Spinal cord (tissue), 10 donors: ENCODE data around the gene GABRD. TPM values are rescaled to one million over a fixed set of nuclear protein-coding genes. Genes with fewer than 3 reads are reported as not detected.
A peak's percentile ranks its signal among the peaks of the same experiment; 100 is the strongest.

Source experiments
- DNase-seq, 6 donors: peaks; one replicate each; pipeline versions ENCODE4 v3.0.0 to v3.0.0-alpha.2; 2013 to 2015; ENCODE audit warnings: low spot score in 6 of 6, low read depth in 4 of 6
- H3K27ac ChIP-seq: one replicate; pipeline ENCODE4 v1.5.1; 2013; ENCODE audit warnings: low read depth, low read length, control low read depth
- H3K27me3 ChIP-seq: one replicate; pipeline ENCODE4 v1.6.1; 2013; ENCODE audit warnings: low read length; ENCODE audit not compliant: control insufficient read depth, insufficient read depth
- H3K36me3 ChIP-seq: one replicate; pipeline ENCODE4 v1.6.1; 2013; ENCODE audit warnings: low read length; ENCODE audit not compliant: control insufficient read depth, insufficient read depth
- H3K4me1 ChIP-seq: one replicate; pipeline ENCODE4 v1.6.1; 2013; ENCODE audit warnings: low read length; ENCODE audit not compliant: control insufficient read depth, insufficient read depth
- H3K4me3 ChIP-seq: one replicate; pipeline ENCODE4 v1.5.1; 2013; ENCODE audit warnings: low read depth, low read length, control low read depth
- H3K9me3 ChIP-seq: one replicate; pipeline ENCODE4 v1.6.1; 2013; ENCODE audit warnings: low read length; ENCODE audit not compliant: control insufficient read depth, insufficient read depth
- WGBS: methylation state at CpG from one replicate; pipeline ENCODE4 v1.1.5; 2013; ENCODE audit warnings: missing lambda C conversion rate; ENCODE audit not compliant: insufficient coverage; 5-methylcytosine and 5-hydroxymethylcytosine counted together
- polyA plus RNA-seq, 2 donors: library from polyadenylated mRNA; unstranded; fragments of 120-200 nt; gene quantifications; one replicate each; pipeline ENCODE4 v1.2.1, GENCODE V29; 2013; ENCODE audit not compliant: insufficient read length in 2 of 2
- total RNA-seq, 2 donors: library from RNA; depleted of rRNA in 1 of 2; stranded (reverse); fragments of 120-200 nt in 1 of 2; fragments of >200 nt in 1 of 2; gene quantifications; one replicate each; pipeline versions ENCODE4 v1.2.3 to v1.2.4, GENCODE V29; 2013 to 2014
- donor health status: healthy.

GABRD gene
- total and polyA plus RNA-seq, 4 donors = 0.88 to 5.2 (median 2.7) TPM

- H3K4me1 ChIP-seq = peaks cover 3% of the 10 kb centered on the region
Measured at GRCh38 chr1:2033165-2033564, 14.0 kb downstream of the GABRD start.

GRCh38 chr1:2036287-2036686, 17.1 kb downstream of the GABRD start:
- no peak overlapping the region for H3K4me3 ChIP-seq
- no peaks in the 10 kb centered on the region for H3K36me3 ChIP-seq
- H3K27me3 ChIP-seq = peaks cover 4% of the 10 kb centered on the region
- no peak for DNase-seq
- 93% methylated on average over 14 of the region's 15 CpGs for WGBS
- no peaks in the 10 kb centered on the region for H3K9me3 ChIP-seq
- H3K27ac ChIP-seq = no peak overlapping the region
- H3K4me1 ChIP-seq = peaks cover 3% of the 10 kb centered on the region

More at GRCh38 chr1:2033165-2033564, 14.0 kb downstream of the GABRD start:
- no peak for DNase-seq
- no peaks in the 10 kb centered on the region for H3K9me3 ChIP-seq
- no peak overlapping the region for H3K27ac ChIP-seq
- H3K36me3 ChIP-seq = peaks cover 3% of the 10 kb centered on the region
- WGBS = 73% methylated on average over 13 of the region's 13 CpGs
- peaks cover 4% of the 10 kb centered on the region for H3K27me3 ChIP-seq
- H3K4me3 ChIP-seq = no peak overlapping the region

- no peak overlapping the region for H3K27ac ChIP-seq
- peaks cover under 1% of the 10 kb centered on the region for H3K4me1 ChIP-seq
- H3K36me3 ChIP-seq = no peaks in the 10 kb centered on the region
- H3K9me3 ChIP-seq = no peaks in the 10 kb centered on the region
- DNase-seq = no peak
- peaks cover 4% of the 10 kb centered on the region for H3K27me3 ChIP-seq
- WGBS = 80% methylated on average over 18 of the region's 18 CpGs
- H3K4me3 ChIP-seq = no peak overlapping the region
Measured at GRCh38 chr1:2037314-2037979, 18.3 kb downstream of the GABRD start.

GRCh38 chr1:2038229-2038628, 19.1 kb downstream of the GABRD start:
- no peak for DNase-seq
- 78% methylated on average over 4 of the region's 8 CpGs for WGBS

GRCh38 chr1:2039251-2039650, 20.1 kb downstream of the GABRD start:
- H3K27ac ChIP-seq = no peak overlapping the region
- DNase-seq = no peak

More at GRCh38 chr1:2038229-2038628, 19.1 kb downstream of the GABRD start:
- Histone ChIP-seq H3K4me1 (peaks cover 6% of the 10 kb centered on the region), H3K27ac (no peak overlapping the region), H3K4me3 (no peak overlapping the region), H3K27me3 (peaks cover under 1% of the 10 kb centered on the region), H3K9me3 (no peaks in the 10 kb centered on the region), H3K36me3 (no peaks in the 10 kb centered on the region)

GRCh38 chr1:2041305-2041704, 22.2 kb downstream of the GABRD start:
- Histone ChIP-seq H3K4me1 (peaks cover 25% of the 10 kb centered on the region), H3K4me3 (no peak overlapping the region), H3K27ac (no peak overlapping the region), H3K27me3 (peaks cover 11% of the 10 kb centered on the region), H3K9me3 (no peaks in the 10 kb centered on the region), H3K36me3 (no peaks in the 10 kb centered on the region)
- DNase-seq = no peak
- WGBS = 91% methylated on average over 14 of the region's 15 CpGs

More at GRCh38 chr1:2039251-2039650, 20.1 kb downstream of the GABRD start:
- Histone ChIP-seq H3K4me3 (no peak overlapping the region), H3K4me1 (peaks cover 13% of the 10 kb centered on the region), H3K36me3 (no peaks in the 10 kb centered on the region), H3K9me3 (no peaks in the 10 kb centered on the region), H3K27me3 (no peaks in the 10 kb centered on the region)
- 69% methylated on average over 5 of the region's 8 CpGs for WGBS

GRCh38 chr1:2041887-2042286, 22.7 kb downstream of the GABRD start:
- Histone ChIP-seq H3K27ac (no peak overlapping the region), H3K27me3 (peaks cover 17% of the 10 kb centered on the region), H3K4me1 (peaks cover 25% of the 10 kb centered on the region), H3K4me3 (no peak overlapping the region), H3K9me3 (no peaks in the 10 kb centered on the region), H3K36me3 (no peaks in the 10 kb centered on the region)
- no peak for DNase-seq
- WGBS = 94% methylated on average over 2 of the region's 4 CpGs

- H3K27me3 ChIP-seq = peaks cover 29% of the 10 kb centered on the region
- H3K36me3 ChIP-seq = no peaks in the 10 kb centered on the region
- peak in 2 of 6 donors; percentile 47 to 50 for DNase-seq
- no peak overlapping the region for H3K4me3 ChIP-seq
- no peak overlapping the region for H3K27ac ChIP-seq
- no peaks in the 10 kb centered on the region for H3K9me3 ChIP-seq
- peaks cover 25% of the 10 kb centered on the region for H3K4me1 ChIP-seq
- WGBS = 64% methylated on average over 41 of the region's 41 CpGs
Measured at GRCh38 chr1:2042830-2043773, 24.0 kb downstream of the GABRD start.

- H3K27me3 ChIP-seq = peaks cover 37% of the 10 kb centered on the region
Measured at GRCh38 chr1:2043886-2044285, 24.7 kb downstream of the GABRD start.

More at GRCh38 chr1:2043886-2044285, 24.7 kb downstream of the GABRD start:
- 97% methylated on average over 4 of the region's 4 CpGs for WGBS
- Histone ChIP-seq H3K4me3 (no peak overlapping the region), H3K36me3 (no peaks in the 10 kb centered on the region), H3K9me3 (no peaks in the 10 kb centered on the region), H3K27ac (no peak overlapping the region), H3K4me1 (peaks cover 25% of the 10 kb centered on the region)
- DNase-seq = no peak
